SKM-1 treated with dmso at 0.1 percent for 144 hours (cell line): ENCODE data around the gene RENBP.

Source experiments
- DNase-seq: peaks from one replicate; lab custom pipeline; 2025; ENCODE audit not compliant: unreplicated experiment; lab: John Stamatoyannopoulos, UW

RENBP gene

DNA sequence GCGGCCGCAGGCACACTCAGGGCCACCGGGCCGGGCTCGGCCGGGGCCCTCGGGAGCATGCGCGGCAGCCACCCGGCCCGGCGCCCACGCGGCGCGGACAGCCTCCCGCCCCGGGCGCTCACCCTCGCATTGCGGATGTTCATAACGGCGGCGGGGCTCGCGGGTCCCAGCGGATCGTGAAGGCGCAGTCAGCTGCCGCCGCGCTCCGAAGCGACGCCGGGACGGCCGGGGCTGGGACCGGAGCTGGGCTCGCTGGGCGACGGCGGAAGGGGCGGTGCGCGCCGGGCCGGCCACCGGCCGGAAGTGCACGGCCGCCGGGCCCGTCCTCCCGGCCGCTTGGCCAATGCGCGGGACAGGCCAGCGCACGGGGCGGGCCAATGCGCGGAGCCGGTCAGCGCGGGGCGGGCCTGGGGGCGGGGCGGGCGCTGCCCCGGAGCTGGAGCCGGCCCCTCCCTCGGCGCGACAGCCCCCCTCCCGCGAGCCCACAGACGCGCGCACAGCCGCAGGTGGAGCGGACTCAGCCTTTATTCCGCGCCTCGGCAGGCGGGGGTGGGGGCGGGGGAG is 9.6 kb downstream of the RENBP start, which contains the start of gene NAA10:
Gene NAA10 (minus strand): TSS at position 276 of the 564 bp plus-strand sequence. CDS start 133 bp downstream, at position 143.
- peak; percentile 44 for DNase-seq

DNA sequence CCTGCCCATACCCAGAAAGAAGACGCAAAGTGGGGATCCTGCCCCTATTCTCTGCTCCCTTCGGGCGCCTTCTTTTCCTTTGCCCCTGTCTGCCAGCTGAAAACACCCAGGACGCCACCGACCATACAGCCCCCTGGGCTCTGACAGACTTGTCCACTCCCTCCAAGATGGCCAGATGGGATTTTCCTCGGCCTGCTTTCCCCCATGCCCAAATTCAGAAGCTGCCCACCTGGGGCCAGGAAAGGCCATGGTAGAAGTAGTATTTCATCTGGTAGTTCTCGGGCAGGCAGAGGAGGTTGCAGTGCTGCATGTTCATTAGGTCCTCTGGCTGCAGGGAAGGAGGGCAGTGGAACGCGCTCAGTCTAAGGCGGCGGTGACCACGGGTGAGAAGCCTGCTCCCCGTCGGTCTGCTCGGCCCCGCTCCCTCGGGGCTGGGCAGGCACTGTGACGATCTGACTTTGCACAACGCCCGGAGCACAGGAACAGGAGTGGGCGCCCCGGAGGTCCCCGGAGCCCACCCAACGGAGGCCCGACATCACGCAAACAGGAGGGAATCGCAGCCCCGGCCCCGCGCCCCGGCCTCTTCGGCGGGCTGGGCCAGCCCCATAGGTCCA is 10.2 kb downstream of the RENBP start:
- no peak for DNase-seq

DNA sequence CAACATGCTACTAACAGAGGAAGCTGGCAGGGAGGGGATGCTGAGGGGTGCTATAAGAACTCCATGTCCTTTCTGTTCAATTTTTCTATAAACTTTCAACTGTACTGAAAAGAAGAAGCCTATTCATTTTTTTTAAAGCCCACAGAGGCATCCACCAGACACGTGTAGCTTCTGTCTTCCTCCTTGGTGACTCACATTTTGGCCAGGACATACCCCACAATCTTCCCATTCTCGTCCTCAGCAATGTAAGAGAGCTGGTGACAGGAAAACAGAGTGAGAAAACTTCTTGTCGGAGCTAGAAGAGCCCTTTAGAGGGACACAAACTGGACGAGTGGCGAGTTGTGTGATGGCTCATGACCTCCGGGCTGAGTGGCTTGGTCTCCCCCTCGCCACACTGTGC is 10.7 kb downstream of the RENBP start:
- DNase-seq: no peak

DNA sequence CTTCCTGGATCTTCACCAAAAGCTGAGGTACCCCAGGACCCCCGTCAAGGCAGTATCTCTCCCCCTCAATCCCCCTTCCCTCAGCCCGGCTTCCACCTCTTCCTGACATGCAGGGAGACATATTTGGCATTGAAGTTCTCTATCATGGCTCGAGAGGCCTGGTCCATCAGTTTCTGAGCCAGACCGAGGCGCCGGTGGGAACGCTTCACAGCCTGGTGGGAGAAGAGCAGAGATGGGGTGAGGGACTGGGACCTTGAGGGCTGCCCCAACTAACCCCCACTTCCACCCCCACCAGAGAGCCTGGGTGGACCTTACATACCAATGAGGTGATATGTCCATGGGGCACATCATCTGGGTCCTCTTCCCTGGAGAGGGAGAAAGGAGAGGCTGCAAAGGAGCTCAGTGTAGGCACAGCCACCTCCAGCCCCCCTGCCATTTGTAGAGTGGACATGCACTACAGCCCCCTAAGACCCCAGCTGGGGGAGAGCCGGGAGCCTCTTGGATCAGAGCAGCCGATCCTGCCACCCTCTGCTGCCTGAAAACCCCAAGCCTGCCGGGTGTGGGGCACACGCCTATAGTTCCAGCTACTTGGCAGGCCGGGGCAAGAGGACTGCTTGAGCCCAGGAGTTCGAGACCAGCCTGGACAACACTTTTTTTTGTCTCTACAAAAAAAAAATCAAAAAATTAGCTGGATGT is 12.1 kb downstream of the RENBP start:
- DNase-seq: no peak

DNA sequence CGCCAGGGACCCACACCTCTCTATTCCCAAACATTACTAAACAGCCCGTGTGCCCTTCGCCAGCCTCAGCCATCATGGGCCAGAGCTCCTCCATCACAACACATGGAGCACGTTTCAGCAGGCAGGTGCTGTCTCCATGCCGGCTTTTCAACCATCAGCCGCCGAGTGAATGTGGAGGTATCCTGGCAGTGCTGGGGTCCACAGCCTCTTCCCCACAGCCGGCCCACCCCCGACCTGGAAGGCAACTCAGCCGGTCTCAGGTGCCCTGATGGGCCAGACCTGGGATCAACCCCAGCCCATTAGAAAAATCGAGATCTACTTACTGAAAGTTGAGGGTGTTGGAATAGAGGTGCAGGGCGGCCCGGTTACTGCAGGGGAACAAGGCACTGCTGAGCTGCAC is 12.7 kb downstream of the RENBP start:
- DNase-seq: no peak

DNA sequence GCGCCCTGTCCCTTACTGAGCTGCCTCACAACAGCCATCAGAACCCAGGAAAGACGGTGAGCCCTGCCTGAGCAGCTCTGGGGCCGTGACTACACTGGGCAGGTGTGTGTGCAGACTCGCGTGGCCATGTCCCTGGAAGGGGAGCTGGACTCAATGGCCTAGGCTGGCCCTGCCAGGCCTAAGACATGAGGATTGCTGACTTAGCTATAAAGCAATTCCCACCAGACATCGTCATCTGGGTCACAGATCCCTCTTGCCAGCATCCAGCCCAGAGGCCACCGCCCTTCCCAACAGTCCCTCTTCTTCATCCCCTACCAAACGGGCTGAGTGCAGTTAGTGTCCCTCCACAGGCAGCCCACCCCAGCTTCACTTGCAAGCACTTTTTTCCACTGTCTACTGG is 13.3 kb downstream of the RENBP start:
- no peak for DNase-seq

DNA sequence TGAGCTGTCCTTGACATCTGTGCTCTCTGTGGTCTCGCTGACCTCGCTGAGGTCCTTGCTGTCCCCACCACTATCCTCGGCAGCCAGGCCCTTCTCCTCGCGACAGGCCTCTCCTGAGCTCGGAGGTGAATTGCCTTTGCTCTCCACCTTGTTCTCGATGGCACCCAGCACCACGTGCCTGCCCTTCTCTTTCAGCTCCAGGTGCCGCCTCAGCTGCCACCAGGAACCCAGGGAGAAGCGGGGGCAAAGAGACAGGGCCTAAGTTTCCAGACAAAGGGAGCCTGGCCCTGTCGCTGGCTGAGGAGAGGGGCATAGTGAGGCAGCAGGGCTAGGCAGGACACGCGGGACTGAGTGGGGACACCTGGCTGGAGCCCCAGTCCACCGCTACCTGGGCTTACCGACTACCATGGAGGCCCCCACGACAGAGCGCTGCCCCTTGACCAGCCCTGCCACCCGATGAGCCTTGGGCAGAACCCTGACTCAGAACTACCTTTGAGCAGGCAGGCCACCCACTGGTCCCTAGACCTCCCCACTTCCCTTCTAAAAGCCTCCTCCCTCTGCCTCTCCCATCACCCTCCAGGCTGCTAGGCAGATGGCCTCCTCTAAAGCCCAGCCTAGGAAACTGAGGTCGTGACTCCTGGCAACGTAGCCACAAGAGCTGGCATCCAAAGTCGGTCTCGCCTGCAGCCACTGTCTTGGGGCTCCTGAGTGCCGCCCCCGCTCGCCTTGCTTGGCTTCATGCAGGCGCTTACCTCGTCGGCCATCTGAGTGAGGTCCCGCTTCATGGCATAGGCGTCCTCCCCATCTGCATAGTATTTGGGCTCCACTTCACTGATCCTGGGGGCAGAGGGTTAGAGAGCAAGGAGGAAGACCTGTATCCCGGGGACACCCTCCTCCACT is 14.2 kb downstream of the RENBP start:
- no peak for DNase-seq

DNA sequence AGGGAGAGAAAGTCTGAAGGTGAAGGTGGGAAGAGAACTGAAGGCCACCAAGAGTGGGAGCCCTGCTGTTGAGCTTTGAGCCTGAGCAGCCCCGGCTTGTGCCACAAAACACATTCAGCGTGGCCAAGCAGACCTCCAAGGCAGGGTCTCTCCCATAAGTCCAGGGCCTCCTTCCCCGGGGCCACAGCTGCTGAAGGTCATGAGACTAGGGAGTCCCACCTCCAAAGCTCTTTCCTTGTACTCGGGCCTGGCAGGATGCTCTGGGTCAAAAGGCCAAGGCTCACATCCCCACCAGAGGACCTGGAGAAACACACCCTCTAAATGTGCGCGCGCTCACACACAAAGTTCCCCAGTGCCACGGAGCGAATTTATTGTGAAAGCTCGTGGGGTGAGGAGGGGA is 14.9 kb downstream of the RENBP start:
- no peak for DNase-seq

DNA sequence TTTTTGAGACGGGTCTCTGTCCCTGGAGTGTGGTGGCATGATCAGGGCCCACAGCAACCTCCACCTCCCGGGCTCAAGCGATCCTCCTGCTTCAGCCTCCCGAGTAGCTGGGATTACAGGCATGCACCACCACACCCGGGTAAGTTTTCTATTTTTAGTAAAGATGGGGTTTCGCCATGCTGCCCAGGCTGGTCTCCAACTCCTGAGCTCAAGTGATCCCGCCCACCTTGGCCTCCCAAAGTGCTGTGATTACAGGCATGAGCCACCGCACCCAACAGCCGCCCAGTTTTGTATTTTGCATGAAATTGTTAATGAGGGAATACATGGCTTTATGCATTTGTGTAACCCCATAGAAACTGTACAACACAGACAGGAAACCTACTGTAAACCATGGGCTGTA is 15.6 kb downstream of the RENBP start:
- DNase-seq: no peak

DNA sequence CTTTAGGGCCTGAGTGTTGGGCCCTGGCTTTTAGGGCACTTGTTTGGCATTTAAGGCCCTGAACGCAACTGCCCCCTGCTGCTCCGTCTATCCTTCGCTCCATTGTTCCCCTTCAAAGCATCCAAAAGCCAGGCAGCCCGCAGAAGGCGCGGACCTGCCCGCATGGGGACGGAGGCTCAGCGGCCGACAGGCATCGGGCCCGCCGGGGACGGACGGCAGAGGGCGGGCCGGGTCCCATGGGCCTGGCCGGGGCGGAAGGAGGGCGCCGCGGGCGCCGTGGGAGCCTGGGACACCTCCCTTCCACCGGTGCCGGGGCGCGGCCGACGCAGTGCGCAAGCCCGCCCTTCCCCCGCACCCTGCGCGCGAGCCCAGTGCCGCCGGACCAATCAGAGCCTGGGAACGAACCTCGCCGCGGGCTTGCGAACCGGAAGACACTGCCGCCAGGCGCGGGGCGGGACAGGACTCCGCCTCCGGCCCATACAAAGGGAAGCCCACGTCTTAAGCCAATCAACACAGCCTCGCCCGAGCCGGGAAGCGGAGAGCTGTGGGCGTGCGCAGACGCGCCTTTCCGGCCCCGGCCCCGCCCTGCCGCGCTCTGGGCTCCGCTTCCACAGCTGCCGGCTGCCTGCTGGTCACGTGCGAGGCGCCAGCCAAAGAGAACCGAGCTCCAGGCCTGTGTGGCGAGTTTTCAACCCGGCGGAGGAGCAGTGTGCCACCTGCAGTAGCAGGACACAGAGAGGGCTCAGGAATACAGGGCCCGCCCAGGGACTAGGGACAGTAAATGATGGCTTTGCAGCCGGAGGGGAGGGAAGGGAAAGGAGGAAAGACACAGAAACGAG is 16.3 kb downstream of the RENBP start:
- peak; percentile 89 for DNase-seq

DNA sequence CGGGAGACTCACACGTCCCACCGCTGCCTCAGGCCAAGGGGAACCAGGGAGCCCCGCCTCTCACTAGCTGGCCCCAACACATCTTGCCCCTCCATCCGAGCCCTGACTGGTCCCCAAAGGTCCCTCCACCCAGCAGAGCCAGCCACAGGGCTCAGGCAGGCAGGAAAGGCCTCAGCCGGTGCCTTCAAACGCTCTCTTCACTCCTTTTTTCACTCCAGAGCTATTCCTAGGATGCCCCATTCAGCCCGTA is 16.8 kb downstream of the RENBP start:
- DNase-seq: no peak

DNA sequence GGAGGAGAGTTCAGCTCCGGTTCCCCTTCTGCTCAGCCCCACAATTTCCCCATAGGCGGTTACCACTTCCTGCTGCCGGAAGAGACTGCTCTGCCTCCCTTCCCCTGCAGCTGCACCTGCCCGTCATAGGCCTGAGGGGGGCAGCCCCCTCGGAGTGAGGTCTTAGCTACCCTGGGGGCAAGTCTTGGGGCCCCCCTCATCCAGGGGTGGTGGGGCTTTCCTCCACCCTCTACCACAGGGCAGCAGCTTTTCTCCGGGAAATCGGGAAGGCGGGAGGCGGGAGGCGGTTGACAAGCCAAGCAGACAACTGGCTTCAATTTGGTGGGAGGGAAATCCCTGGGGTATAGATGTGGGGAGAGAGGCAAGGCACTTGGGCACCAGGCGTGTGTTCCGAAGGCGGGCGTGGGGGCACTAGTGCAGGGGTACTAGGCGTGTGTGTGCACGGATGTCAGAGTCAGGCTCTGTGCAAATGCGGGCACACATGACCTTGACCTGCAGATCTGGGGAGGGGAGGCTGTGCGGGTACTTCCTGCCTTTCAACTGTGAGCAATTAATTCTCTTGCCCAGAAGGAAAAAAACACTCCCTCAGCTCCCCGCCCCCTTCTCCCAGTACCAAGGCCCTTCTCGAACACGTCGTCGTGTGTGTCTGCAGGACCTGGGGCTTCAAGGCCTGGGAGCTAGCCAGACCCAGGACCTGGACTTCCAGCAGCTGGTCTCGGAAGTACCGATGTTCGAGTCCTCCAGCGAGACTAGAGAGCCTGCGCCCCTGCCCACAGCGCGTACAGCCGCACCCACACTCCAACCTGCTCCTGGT is 17.4 kb downstream of the RENBP start:
- DNase-seq: peak; percentile 88

DNA sequence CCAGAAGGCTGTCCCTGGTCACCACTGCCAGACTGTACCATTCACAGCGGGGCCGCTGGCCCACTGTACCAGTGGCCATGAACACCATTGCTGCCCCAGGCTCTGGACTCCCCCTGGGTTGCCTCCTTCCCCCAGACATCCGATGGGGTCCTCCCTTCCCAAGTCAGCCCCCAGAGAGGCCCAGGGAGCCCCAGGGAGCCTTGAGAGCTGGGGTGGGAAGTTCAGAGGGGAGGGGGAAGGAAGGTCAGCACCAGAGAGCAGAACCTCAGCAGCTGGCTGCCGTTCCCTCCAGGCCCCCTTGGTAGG is 17.9 kb downstream of the RENBP start:
- no peak for DNase-seq

DNA sequence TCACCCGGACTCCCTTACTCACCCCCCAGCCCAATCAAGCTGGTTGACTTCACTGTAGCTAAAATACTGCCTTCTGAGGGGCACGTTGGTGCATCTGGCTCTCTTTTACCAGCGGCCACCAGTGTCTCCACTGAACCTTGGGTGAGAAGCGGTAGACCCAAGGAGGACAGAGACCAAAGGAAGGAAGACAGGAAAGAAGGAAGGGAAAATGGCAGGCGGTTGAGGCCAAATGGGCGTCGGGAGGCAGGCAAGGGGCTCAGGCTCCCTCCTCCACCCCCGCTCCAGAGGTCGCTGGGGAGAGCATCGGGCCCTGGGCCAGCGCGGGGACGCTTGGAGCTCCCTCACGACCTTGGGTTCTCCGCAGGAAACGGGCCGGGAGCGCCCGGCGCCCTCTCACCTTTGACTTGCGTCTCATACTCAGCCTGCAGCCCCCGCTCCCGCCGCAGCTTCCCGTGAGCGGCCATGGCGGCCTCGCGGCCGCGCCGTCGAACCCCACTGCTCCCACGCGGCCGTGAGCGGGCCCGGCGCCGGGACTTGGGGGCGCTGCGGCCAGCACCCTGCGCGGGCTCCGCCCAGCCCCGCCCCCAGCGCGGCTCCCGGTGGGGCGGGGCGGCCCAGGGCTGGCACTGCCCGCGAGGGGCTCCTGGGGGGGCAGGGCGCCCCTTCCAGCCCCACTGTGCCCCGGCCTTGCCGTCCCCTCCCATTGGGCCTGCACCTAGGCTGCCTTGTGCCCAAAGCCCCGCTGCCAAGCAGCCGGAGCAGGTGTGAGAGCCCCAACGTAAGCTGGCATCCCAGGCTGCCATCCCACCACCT is 18.5 kb downstream of the RENBP start, which contains the start of gene ARHGAP4:
Gene ARHGAP4 (minus strand): TSS at position 526 of the 813 bp plus-strand sequence. CDS start 62 bp downstream, at position 464.
- no peak for DNase-seq

DNA sequence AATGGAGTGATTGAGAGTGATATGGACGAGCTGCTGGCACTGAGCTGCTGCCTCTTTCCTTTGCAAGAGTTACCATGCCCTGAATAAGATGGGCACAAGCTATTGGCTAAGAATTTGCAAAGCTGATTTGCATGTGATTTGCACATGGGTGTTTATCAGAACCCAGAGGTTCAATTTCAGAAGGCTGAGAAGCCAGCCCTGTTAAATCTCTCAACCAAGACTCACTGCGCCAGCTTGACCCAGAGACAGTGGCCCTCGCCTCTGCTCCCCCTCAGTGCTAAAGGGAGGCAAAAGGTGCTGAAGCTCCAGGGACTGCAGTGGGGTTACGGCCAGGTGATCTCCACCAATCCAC is 19.1 kb downstream of the RENBP start:
- DNase-seq: no peak

DNA sequence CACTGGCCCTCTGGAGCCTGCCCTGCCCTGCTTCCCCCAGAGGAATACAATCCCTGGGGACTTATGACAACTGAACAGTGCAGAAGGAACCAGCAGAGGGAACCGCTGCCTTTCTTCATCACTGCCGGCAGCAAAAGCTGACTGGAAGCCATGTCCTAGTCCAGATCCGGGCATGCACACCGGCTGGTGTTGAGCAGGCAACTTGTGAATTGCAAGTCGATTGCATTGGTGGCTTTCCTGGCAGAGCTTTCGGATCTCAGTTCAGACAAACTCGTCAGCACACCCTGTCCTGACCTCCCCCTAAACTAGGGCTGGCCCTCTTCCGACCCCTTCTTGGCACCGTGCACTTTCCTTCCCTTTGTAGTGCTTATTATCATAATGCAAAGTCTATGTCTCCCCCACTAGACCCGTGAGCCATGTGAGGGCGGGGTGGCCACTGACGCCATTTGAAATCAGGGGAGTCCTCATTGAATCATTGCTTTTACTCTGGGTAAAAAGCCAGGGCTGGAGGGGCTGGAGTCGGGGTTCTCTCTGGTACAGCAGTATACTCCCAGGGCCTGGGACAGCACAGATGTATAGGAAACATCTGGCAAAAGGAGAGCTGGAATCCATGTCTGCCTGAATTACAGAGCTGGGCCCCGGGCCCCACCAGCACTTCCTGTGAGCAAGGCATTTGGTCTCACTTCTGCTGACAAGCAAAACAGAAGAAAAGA is 20.1 kb downstream of the RENBP start:
- DNase-seq: no peak

DNA sequence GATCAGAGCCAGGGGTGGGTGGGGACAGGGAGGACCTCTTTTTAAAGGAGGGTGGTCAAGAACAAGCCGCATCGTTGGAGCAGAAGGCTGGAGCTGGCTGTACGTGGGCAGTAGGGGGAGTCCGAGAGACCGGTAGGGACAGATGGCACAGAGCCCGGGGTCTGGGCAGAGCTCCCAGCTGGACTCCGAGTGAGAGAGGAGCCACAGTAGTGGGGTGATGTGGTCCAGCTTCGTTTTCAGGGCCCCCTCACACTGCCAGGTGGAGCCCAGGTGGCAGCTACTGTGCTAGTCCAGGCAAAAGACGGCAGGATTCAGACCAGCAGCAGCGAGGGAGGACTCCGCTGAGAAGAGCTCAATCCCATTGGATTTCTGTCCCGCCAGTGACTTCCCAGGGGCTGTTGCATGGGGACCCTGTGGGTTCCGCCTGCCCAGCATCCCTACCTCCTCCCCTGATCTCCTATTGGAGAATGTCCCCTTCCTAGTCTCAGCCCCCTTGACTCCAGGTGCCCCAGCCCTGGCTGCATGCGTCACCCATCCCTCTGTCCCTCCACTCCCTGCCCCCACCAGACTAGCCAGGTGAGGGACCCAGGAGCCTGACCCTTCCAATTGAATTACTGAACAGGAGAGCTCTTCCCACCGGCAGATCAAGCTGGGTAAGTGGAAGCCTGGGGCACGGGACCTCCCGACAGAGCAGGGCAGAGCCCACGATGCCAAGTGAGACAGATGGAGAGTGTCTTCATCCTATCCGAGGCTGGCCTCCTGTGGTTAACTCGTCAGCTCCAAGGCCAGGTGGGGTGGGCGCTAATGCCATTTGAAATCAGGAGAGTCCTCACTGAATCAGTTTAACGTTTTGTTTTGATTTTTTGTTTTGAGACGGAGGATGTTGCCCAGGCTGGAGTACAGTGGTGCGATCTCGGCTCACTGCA is 21.2 kb downstream of the RENBP start:
- DNase-seq: no peak
